HCT116 (cell line): ENCODE data around the gene PLCB4. TPM values are rescaled to one million over a fixed set of nuclear protein-coding genes. Genes with fewer than 3 reads are reported as not detected.

Experiments used
- ATAC-seq: fragments of 200-7000 bp; cut with Tn5 transposase; 2 replicates; pipeline ENCODE4 v1.9.1; 2020; ENCODE audit warnings: mild to moderate bottlenecking, moderate library complexity
- BruUV-seq: library from RNA; stranded (reverse); fragments of 400-500 nt; replicated peaks from 2 replicates; lab custom pipeline; 2021; lab: Mats Ljungman, UMichigan
- CTCF ChIA-PET: fragments of 300-600 bp; sonication (Branson Sonifier 250); formaldehyde crosslinking; loops from one replicate; lab custom pipeline; 2021; ENCODE audit warnings: antibody characterized with exemption; lab: Charles Lee
- POLR2A ChIA-PET: fragments of 300-600, 350-600 bp; sonication (Branson Sonifier 250); formaldehyde crosslinking; loops from one replicate; lab custom pipeline; 2021; ENCODE audit warnings: antibody characterized with exemption; lab: Charles Lee
- RAD21 ChIA-PET, 2 experiments: fragments of 300-600 bp; sonication (Branson Sonifier 250); formaldehyde crosslinking; loops; one replicate each; lab custom pipeline; 2023; ENCODE audit warnings: low total read pairs in 2 of 2; ENCODE audit not compliant: uncharacterized antibody in 2 of 2, unreplicated experiment in 2 of 2, low non-redundant PET in 1 of 2; lab: Charles Lee
- DNase-seq: peaks from one replicate; pipeline ENCODE4 v3.0.0-alpha.2; 2010; ENCODE audit warnings: low read depth, low spot score
- H2AFZ ChIP-seq: fragments of 200-600 bp; shearing (Covaris generic), sonication (generic); 2 replicates; pipeline ENCODE4 v1.6.1; 2017; ENCODE audit warnings: low read depth, mixed run types, mixed read lengths, antibody characterized with exemption, low read length; ENCODE audit not compliant: poor library complexity, severe bottlenecking
- H3K27ac ChIP-seq: 2 replicates; pipeline ENCODE4 v1.5.1; 2012; ENCODE audit warnings: low read depth, low read length
- H3K27me3 ChIP-seq: fragments of 200-600 bp; sonication (generic); 2 replicates; pipeline ENCODE4 v1.6.1; 2016; ENCODE audit warnings: mixed run types, low read length, mixed read lengths; ENCODE audit not compliant: insufficient read depth
- H3K36me3 ChIP-seq, 2 experiments: fragments of 200-500 bp in 1 of 2; fragments of 200-600 bp in 1 of 2; sonication (Bioruptor generic) in 1 of 2; sonication (generic) in 1 of 2; 2 replicates each; pipeline versions ENCODE4 v1.5.1 to v1.6.1; 2014 to 2016; ENCODE audit warnings: low read length in 2 of 2, inconsistent platforms in 1 of 2, mixed read lengths in 1 of 2, mixed run types in 1 of 2; ENCODE audit not compliant: insufficient read depth in 2 of 2, control insufficient read depth in 1 of 2
- H3K4me1 ChIP-seq, 2 experiments: fragments of 200-600 bp in 1 of 2; sonication (generic) in 1 of 2; 2 replicates each; pipeline versions ENCODE4 v1.5.1 to v1.6.1; 2012 to 2017; ENCODE audit warnings: low read length in 2 of 2, inconsistent platforms in 1 of 2, mild to moderate bottlenecking in 1 of 2, mixed read lengths in 1 of 2, mixed run types in 1 of 2, moderate library complexity in 1 of 2; ENCODE audit not compliant: insufficient read depth in 2 of 2, control insufficient read depth in 1 of 2
- H3K4me2 ChIP-seq: fragments of 200-600 bp; sonication (generic); 2 replicates; pipeline ENCODE4 v1.6.1; 2017; ENCODE audit warnings: mixed run types, low read length, mixed read lengths
- H3K4me3 ChIP-seq, 2 experiments: fragments of 200-600 bp in 1 of 2; sonication (generic) in 1 of 2; replicated peaks in 1 of 2; 2 replicates each; pipeline ENCODE4 v1.5.1; 2011 to 2016; ENCODE audit warnings: low read length in 2 of 2, control low read depth in 1 of 2, low read depth in 1 of 2, mild to moderate bottlenecking in 1 of 2, mixed read lengths in 1 of 2, mixed run types in 1 of 2
- H3K79me2 ChIP-seq: fragments of 200-600 bp; sonication (generic); 2 replicates; pipeline ENCODE4 v1.6.1; 2017; ENCODE audit warnings: mild to moderate bottlenecking, mixed run types, low read length, moderate library complexity, mixed read lengths; ENCODE audit not compliant: insufficient read depth
- H3K9ac ChIP-seq: fragments of 200-600 bp; sonication (generic); 2 replicates; pipeline ENCODE4 v1.6.1; 2016; ENCODE audit warnings: low read length, mixed read lengths
- H3K9me2 ChIP-seq: fragments of 200-600 bp; sonication (generic), shearing (Covaris generic); 2 replicates; pipeline ENCODE4 v1.6.1; 2017; ENCODE audit warnings: mixed run types, mild to moderate bottlenecking, moderate library complexity; ENCODE audit not compliant: insufficient read depth
- H3K9me3 ChIP-seq, 2 experiments: fragments of 200-500 bp in 1 of 2; fragments of 200-600 bp in 1 of 2; sonication (Bioruptor generic) in 1 of 2; sonication (generic) in 1 of 2; 2 replicates each; pipeline ENCODE4 v1.6.1; 2014 to 2017; ENCODE audit warnings: low read length in 2 of 2, mixed read lengths in 2 of 2, inconsistent platforms in 1 of 2, low read depth in 1 of 2, mild to moderate bottlenecking in 1 of 2, mixed run types in 1 of 2, moderate library complexity in 1 of 2; ENCODE audit not compliant: control insufficient read depth in 1 of 2, insufficient read depth in 1 of 2
- H4K20me1 ChIP-seq: fragments of 200-600 bp; sonication (generic), shearing (Covaris generic); 2 replicates; pipeline ENCODE4 v1.6.1; 2017; ENCODE audit warnings: mixed run types, mild to moderate bottlenecking, moderate library complexity; ENCODE audit not compliant: insufficient read depth
- CBX3 ChIP-seq: IDR thresholded peaks from 2 replicates; pipeline ENCODE4 v1.6.1; 2012; ENCODE audit warnings: low read depth
- EGR1 ChIP-seq: IDR thresholded peaks from 2 replicates; pipeline ENCODE4 v1.6.1; 2012; ENCODE audit warnings: low read depth
- ELF1 ChIP-seq: IDR thresholded peaks from 2 replicates; pipeline ENCODE4 v1.6.1; 2012; ENCODE audit warnings: low read depth, borderline replicate concordance
- EZH2 ChIP-seq: fragments of 200-600 bp; sonication (generic); IDR thresholded peaks from 2 replicates; pipeline ENCODE4 v1.6.1; 2017; ENCODE audit warnings: antibody characterized with exemption, mixed run types
- FOSL1 ChIP-seq: IDR thresholded peaks from 2 replicates; pipeline ENCODE4 v1.6.1; 2012; ENCODE audit warnings: low read depth
- JUND ChIP-seq: IDR thresholded peaks from 2 replicates; pipeline ENCODE4 v1.6.1; 2012
- POLR2A ChIP-seq: IDR thresholded peaks from 2 replicates; pipeline ENCODE4 v1.7.0; 2011; ENCODE audit warnings: borderline replicate concordance; ENCODE audit not compliant: insufficient read depth, insufficient read length; ENCODE audit errors: extremely low read depth
- POLR2AphosphoS5 ChIP-seq: IDR thresholded peaks from 2 replicates; pipeline ENCODE4 v1.6.1; 2011; ENCODE audit warnings: mild to moderate bottlenecking, low read depth, low read length, moderate library complexity
- RAD21 ChIP-seq: IDR thresholded peaks from 2 replicates; pipeline ENCODE4 v1.6.1; 2012; ENCODE audit warnings: low read depth, mild to moderate bottlenecking
- REST ChIP-seq: IDR thresholded peaks from 2 replicates; pipeline ENCODE4 v1.6.1; 2012; ENCODE audit warnings: low read depth
- SP1 ChIP-seq: IDR thresholded peaks from 2 replicates; pipeline ENCODE4 v1.6.1; 2012; ENCODE audit warnings: low read depth
- SRF ChIP-seq: IDR thresholded peaks from 2 replicates; pipeline ENCODE4 v1.6.1; 2012; ENCODE audit warnings: low read depth
- TCF7L2 ChIP-seq: IDR thresholded peaks from 2 replicates; pipeline ENCODE4 v1.7.0; 2011; ENCODE audit warnings: borderline replicate concordance, inconsistent platforms; ENCODE audit not compliant: insufficient read depth, insufficient read length; ENCODE audit errors: extremely low read depth
- YY1 ChIP-seq: IDR thresholded peaks from 2 replicates; pipeline ENCODE4 v1.6.1; 2011; ENCODE audit warnings: low read length, low read depth, moderate library complexity, mild to moderate bottlenecking; ENCODE audit not compliant: insufficient replicate concordance; ENCODE audit errors: extremely low read depth
- ZFX ChIP-seq: fragments of 450-650 bp; IDR thresholded peaks from 2 replicates; pipeline ENCODE4 v1.6.1; 2017
- ZNF274 ChIP-seq: fragments of 200-500 bp; sonication (Bioruptor generic); IDR thresholded peaks from 2 replicates; pipeline ENCODE4 v1.6.1; 2014; ENCODE audit warnings: mild to moderate bottlenecking, low read depth, low read length, inconsistent platforms
- intact Hi-C: fragments of 100-400 bp; cut with micrococcal nuclease; formaldehyde crosslinking; loops from 2 replicates; pipeline ENCODE4 v1.10.0; 2022
- total RNA-seq: library from RNA; stranded (reverse); gene quantifications from one replicate; pipeline ENCODE4 v1.2.1, GENCODE V29; 2021; ENCODE audit not compliant: unreplicated experiment
- TF ChIP-seq, protein P1 (sequence below): IDR thresholded peaks from 2 replicates; pipeline ENCODE4 v1.6.1; 2011; ENCODE audit warnings: mild to moderate bottlenecking, low read length, moderate library complexity; ENCODE audit not compliant: insufficient replicate concordance; ENCODE audit errors: extremely low read depth
- TF ChIP-seq, protein P2 (sequence below): IDR thresholded peaks from 2 replicates; pipeline ENCODE4 v1.6.1; 2012
- TF ChIP-seq, protein P3 (sequence below), 3 experiments: fragments of 200-600 bp in 1 of 3; sonication (generic) in 1 of 3; IDR thresholded peaks in 2 of 3; conservative IDR thresholded peaks in 1 of 3; 2 replicates each; pipeline ENCODE4 v1.5.1; 2012 to 2017; ENCODE audit warnings: low read depth in 2 of 3, low read length in 2 of 3, antibody characterized with exemption in 1 of 3, borderline replicate concordance in 1 of 3, control low read depth in 1 of 3, mild to moderate bottlenecking in 1 of 3, mixed read lengths in 1 of 3, mixed run types in 1 of 3, moderate library complexity in 1 of 3; ENCODE audit not compliant: insufficient read depth in 1 of 3

PLCB4 gene
- total RNA-seq, 1 experiment from 2014 or later: 2.5 TPM

- Histone ChIP-seq H3K9me2 (no peaks in the 10 kb centered on the region), H3K79me2 (no peaks in the 10 kb centered on the region), H3K27me3 (no peaks in the 10 kb centered on the region), H3K9ac (no peak overlapping the region), H3K4me3 (no peak overlapping the region), H4K20me1 (no peaks in the 10 kb centered on the region), H3K27ac (no peak overlapping the region), H3K4me1 (no peaks in the 10 kb centered on the region), H3K36me3 (no peaks in the 10 kb centered on the region), H2AFZ (no peak overlapping the region), H3K9me3 (no peaks in the 10 kb centered on the region), H3K4me2 (no peak overlapping the region)
- BruUV-seq: no TSS peak
- ATAC-seq: no peak
- intact Hi-C loops: no loop called here
- POLR2A ChIA-PET: no interaction called here
- RAD21 ChIA-PET: no interaction called here
- TF ChIP-seq POLR2A: no peak
- TF ChIP-seq JUND: no peak
- no peak for TF ChIP-seq SP1
- no peak for TF ChIP-seq TCF7L2
- TF ChIP-seq EGR1: no peak
- no peak for TF ChIP-seq FOSL1
- TF ChIP-seq YY1: no peak
- TF ChIP-seq REST: no peak
- TF ChIP-seq SRF: no peak
- TF ChIP-seq, protein P1, sequence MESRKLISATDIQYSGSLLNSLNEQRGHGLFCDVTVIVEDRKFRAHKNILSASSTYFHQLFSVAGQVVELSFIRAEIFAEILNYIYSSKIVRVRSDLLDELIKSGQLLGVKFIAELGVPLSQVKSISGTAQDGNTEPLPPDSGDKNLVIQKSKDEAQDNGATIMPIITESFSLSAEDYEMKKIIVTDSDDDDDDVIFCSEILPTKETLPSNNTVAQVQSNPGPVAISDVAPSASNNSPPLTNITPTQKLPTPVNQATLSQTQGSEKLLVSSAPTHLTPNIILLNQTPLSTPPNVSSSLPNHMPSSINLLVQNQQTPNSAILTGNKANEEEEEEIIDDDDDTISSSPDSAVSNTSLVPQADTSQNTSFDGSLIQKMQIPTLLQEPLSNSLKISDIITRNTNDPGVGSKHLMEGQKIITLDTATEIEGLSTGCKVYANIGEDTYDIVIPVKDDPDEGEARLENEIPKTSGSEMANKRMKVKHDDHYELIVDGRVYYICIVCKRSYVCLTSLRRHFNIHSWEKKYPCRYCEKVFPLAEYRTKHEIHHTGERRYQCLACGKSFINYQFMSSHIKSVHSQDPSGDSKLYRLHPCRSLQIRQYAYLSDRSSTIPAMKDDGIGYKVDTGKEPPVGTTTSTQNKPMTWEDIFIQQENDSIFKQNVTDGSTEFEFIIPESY: no peak
- TF ChIP-seq RAD21: no peak
- TF ChIP-seq, protein P2, sequence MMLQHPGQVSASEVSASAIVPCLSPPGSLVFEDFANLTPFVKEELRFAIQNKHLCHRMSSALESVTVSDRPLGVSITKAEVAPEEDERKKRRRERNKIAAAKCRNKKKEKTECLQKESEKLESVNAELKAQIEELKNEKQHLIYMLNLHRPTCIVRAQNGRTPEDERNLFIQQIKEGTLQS: no peak
- no peak for TF ChIP-seq ELF1
- TF ChIP-seq ZFX: no peak
- TF ChIP-seq ZNF274: no peak
- TF ChIP-seq EZH2: no peak
- TF ChIP-seq, protein P3, sequence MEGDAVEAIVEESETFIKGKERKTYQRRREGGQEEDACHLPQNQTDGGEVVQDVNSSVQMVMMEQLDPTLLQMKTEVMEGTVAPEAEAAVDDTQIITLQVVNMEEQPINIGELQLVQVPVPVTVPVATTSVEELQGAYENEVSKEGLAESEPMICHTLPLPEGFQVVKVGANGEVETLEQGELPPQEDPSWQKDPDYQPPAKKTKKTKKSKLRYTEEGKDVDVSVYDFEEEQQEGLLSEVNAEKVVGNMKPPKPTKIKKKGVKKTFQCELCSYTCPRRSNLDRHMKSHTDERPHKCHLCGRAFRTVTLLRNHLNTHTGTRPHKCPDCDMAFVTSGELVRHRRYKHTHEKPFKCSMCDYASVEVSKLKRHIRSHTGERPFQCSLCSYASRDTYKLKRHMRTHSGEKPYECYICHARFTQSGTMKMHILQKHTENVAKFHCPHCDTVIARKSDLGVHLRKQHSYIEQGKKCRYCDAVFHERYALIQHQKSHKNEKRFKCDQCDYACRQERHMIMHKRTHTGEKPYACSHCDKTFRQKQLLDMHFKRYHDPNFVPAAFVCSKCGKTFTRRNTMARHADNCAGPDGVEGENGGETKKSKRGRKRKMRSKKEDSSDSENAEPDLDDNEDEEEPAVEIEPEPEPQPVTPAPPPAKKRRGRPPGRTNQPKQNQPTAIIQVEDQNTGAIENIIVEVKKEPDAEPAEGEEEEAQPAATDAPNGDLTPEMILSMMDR (IDR thresholded peaks at IDR 0.05 in 2 of 3, conservative IDR thresholded peaks at IDR 0.05 in 1 of 3; ENCODE audit: borderline replicate concordance in 1 of 3, insufficient read depth in 1 of 3, low read depth in 2 of 3, low read length in 2 of 3): no peak
- TF ChIP-seq CBX3: no peak
- no peak for TF ChIP-seq POLR2AphosphoS5
- CTCF ChIA-PET: no interaction called here
- no peak for DNase-seq
Measured at GRCh38 chr20:9092655-9093054, 23.8 kb downstream of the PLCB4 start.
